IPS-18c (cell line): ENCODE results near the gene REEP6.

Experiments
- H3K4me3 ChIP-seq: 2 replicates; pipeline ENCODE4 v1.7.0; 2013; ENCODE audit warnings: low read depth, mild to moderate bottlenecking, low read length, moderate library complexity; ENCODE audit not compliant: insufficient read depth
- H3K9me3 ChIP-seq: one replicate; pipeline ENCODE4 v1.6.1; 2013; ENCODE audit warnings: mild to moderate bottlenecking, low read length, moderate library complexity; ENCODE audit not compliant: control insufficient read depth, insufficient read depth

Gene REEP6

DNA sequence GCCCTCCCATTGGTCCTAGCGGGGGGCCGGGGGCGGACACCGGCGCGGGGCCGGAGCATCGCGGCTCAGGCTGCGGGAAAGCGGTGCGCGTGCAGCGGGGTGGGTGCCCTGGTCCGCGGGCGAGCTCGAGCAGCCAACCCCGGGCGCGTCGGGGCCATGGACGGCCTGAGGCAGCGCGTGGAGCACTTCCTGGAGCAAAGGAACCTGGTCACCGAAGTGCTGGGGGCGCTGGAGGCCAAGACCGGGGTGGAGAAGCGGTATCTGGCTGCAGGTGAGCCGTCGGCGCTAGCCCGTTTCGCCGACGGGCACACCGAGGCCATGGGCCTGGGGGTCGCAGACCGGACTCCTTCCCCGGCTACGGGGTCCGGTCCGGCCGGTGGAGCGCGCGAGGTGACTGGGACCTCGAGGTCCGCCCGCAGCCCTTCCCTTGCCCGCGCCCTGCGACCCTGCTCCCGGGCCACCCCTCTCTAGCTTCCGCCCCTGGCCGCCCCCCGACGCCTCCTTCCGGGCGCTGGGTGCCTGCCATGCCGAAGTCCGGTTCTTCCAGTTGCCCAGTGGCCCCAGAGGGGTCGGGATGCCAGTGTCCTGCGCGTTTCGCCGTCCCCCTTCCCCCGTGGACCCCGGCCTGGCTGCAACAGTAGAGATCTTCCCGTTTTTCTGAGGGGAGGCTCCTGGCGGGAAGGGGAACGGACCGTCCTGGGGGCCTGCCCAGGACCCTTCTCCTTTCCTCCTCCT lies at the start of gene REEP6:
TSS of gene REEP6 (plus strand) at position 68 of the 735 bp plus-strand sequence. CDS start at position 157, 89 bp downstream.
- no peaks in the 10 kb centered on the region for H3K9me3 ChIP-seq
- H3K4me3 ChIP-seq, result peak within 1 kb of the TSS; percentile 85

GRCh38 chr19:1441677-1442438 lies 49.1 kb upstream of the REEP6 start:
- H3K4me3 ChIP-seq, result no peak overlapping the region
- peaks cover 2% of the 10 kb centered on the region for H3K9me3 ChIP-seq

DNA sequence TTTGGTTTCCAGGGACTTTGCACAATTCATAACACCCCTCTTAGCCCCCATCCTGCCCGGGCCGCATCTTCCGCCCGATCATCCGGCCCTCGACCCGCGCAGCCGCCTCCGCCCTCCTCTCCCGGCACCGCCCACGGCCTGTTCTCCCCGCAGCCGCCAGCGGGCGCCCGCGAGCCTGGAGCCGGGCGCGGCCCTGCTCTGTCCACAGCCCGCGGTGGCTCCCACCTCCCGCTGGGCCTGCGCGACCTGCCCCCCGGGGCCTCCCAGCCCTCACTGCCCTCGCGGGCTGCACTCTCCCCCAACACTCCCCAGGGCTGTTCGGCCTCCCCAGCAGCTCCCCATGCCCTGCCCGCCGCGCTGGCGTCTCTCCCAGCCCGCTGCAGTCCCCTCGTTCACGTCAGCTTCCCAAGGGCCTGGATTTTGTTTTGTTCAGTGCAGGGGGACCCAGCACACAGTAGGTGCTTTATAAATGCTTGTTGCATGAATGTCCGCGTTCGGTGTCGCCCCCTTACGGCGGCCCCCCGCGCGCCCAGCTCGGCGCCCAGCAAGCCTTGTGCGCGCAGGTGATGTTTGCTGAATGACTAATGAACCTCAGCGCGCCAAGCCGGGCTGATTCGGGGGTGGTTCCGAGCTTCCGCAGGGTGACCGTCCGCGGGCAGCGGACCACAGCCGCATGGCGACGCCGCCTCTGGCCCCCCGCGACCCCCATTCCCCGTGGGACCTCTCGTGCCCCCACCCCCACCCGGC lies 45.6 kb upstream of the REEP6 start:
- Histone ChIP-seq H3K9me3 (peaks cover 2% of the 10 kb centered on the region), H3K4me3 (peak overlapping the region; percentile 53)

GRCh38 chr19:1445932-1446712 lies 44.9 kb upstream of the REEP6 start:
- Histone ChIP-seq H3K9me3 (peaks cover 2% of the 10 kb centered on the region), H3K4me3 (peak overlapping the region; percentile 52)

- Histone ChIP-seq H3K9me3 (peaks cover 2% of the 10 kb centered on the region), H3K4me3 (peak overlapping the region; percentile 52; the same call in 1 of the 2 replicates)
Observed at GRCh38 chr19:1446713-1447481, 44.1 kb upstream of the REEP6 start.

GRCh38 chr19:1447504-1447903 lies 43.5 kb upstream of the REEP6 start:
- no peak overlapping the region for H3K4me3 ChIP-seq
- H3K9me3 ChIP-seq, result peaks cover 2% of the 10 kb centered on the region

GRCh38 chr19:1447944-1448343 lies 43.0 kb upstream of the REEP6 start:
- Histone ChIP-seq H3K4me3 (no peak overlapping the region), H3K9me3 (peaks cover 2% of the 10 kb centered on the region)

DNA sequence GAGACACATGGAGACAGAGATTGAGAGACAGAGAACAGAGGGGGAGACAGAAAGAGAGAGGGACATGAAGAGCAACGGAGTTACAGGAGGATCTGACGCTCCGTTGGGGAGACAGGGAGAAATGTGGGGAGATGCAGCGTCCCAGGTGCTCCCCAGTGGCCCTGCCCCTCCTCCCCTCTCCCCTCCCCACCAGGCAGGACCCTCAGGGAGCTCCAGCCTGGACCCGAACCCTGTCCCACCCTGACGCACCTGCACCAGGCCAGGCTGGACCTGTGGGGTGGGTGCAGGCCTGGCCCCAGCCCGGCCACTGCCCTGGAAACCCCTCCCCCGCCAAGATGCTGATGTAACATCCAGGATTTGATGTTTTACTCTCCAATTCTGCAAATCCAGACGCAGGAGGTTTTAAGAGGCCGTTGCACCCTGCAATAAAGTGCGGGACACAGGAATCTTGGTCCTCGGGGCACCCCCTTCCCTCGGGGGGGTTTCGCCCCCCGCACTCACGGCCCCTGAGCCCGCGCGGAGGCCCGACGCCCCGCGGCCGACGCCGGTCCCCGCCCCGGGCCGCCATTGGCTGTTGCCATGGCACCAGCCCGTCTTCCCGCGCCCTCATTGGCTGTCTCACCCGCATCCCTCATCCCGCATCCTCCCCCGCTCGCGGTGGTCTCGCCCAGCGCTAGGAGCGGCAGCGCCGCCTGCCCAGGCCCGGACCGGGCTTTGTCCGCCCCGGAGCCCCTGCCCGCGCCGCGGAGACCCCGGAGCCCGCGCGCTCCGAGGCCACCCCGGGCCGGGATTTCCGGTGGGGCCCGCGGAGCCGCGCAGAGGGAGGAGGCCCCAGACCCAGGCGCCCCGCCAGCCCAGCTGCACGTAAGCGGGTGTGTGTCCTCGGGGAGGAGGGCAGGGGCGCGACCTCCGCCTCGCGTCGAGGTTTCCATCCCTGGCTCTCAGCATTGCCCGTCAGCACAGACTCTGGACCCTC lies 41.2 kb upstream of the REEP6 start, which contains the start of gene APC2:
TSS of gene APC2 (plus strand) at position 655 of the 976 bp plus-strand sequence. CDS start 2,881 bp downstream, outside the sequence.
- Histone ChIP-seq H3K9me3 (peaks cover 2% of the 10 kb centered on the region), H3K4me3 (no peak within 1 kb of the TSS; the same call in 1 of the 2 replicates)

DNA sequence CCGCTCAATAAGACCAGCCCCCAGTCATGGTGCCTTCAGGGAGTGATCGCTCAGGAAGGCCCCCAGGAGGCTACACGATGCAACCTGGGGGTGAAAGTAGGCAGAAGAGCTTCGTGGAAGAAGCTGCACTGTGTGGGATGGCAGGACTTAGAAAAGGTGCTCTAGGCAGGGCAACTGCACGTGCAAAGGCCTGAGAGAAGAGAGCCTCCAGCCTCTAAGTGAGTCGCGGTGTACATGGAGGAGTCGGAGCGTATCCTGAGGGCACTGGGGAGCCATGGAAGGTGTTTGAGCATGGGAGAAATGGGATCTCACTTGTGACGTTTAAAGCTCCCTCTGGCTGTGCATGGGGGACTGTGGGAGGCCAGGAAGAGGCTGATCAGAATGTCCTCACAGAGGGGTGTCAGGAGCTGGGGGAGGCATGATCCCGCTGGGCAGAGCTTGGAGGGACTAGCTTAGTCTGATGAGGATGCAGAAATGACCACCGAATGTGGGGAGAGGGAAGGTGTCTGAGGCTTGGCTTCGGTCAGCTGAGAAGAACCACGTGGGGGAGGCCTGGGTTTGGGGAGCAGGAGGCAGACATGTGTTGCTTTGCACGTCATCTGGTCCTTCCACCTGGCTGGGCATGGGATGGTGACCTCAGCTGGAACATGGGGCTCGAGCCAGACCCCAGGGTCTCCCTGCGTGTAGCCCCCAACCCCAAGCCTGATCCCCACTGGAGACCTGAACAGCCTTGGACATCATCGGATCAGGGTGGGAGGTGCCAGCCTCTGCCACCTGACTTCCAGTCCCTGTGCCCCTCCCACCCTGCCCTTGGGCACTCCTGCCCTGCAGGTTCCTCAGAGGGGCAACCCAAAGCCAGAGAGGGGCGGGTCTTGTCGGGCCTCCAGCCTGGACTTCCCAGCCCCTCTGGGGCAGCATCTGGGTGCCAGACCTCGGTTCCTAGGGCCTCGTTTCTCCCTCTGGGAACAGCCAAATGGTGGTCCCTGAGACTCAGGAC lies 39.9 kb upstream of the REEP6 start:
- Histone ChIP-seq H3K9me3 (peaks cover 2% of the 10 kb centered on the region), H3K4me3 (no peak overlapping the region)

- H3K4me3 ChIP-seq, result no peak overlapping the region
- H3K9me3 ChIP-seq, result peaks cover 2% of the 10 kb centered on the region
Observed at GRCh38 chr19:1451916-1452801, 38.8 kb upstream of the REEP6 start.

- H3K9me3 ChIP-seq, result peaks cover 2% of the 10 kb centered on the region
- H3K4me3 ChIP-seq, result no peak overlapping the region
Observed at GRCh38 chr19:1452802-1453524, 38.0 kb upstream of the REEP6 start.

- peaks cover 2% of the 10 kb centered on the region for H3K9me3 ChIP-seq
Observed at GRCh38 chr19:1453525-1454364, 37.2 kb upstream of the REEP6 start.

More at GRCh38 chr19:1453525-1454364, 37.2 kb upstream of the REEP6 start:
- H3K4me3 ChIP-seq, result no peak overlapping the region
